Endothelial cell of umbilical vein (primary cell): ENCODE measurements around the gene ITPKB. TPM values are rescaled to one million over a fixed set of nuclear protein-coding genes. Genes with fewer than 3 reads are reported as not detected.

ENCODE experiments used
- BruUV-seq: library from RNA; stranded (reverse); fragments of 400-500 nt; replicated peaks from 2 replicates; lab custom pipeline; 2021; lab: Mats Ljungman, UMichigan
- CTCF ChIA-PET: fragments of 300-600, 350-600 bp; sonication (Branson Sonifier 250); formaldehyde crosslinking; loops from one replicate; lab custom pipeline; 2021; ENCODE audit warnings: antibody characterized with exemption, inconsistent platforms; lab: Charles Lee
- POLR2A ChIA-PET: fragments of 300-600, 350-600 bp; sonication (Branson Sonifier 250); formaldehyde crosslinking; loops from one replicate; lab custom pipeline; 2021; ENCODE audit warnings: antibody characterized with exemption, inconsistent platforms; lab: Charles Lee
- DNase-seq: peaks from one replicate; pipeline ENCODE4 v3.0.0-alpha.2; 2011; ENCODE audit warnings: low read depth, low spot score
- FAIRE-seq: peaks from 2 replicates; lab custom pipeline; 2011; peaks lifted over from hg19 to GRCh38; lab: Jason Lieb, UNC
- H2AFZ ChIP-seq: 2 replicates; pipeline ENCODE4 v1.6.0; 2012; ENCODE audit warnings: low read depth, low read length, control low read depth, inconsistent platforms
- H3K27ac ChIP-seq: 2 replicates; pipeline ENCODE4 v1.5.1; 2011; ENCODE audit warnings: low read depth, mild to moderate bottlenecking, control low read depth, low read length, moderate library complexity; ENCODE audit not compliant: insufficient read depth
- H3K27me3 ChIP-seq, 2 experiments: 2 replicates each; pipeline versions ENCODE4 v1.6.0 to v1.6.1; 2011; ENCODE audit warnings: low read length in 2 of 2, mixed read lengths in 1 of 2; ENCODE audit not compliant: control insufficient read depth in 2 of 2, insufficient read depth in 2 of 2
- H3K36me3 ChIP-seq, 2 experiments: 2 replicates in 1 of 2; 3 replicates in 1 of 2; pipeline ENCODE4 v1.5.1; 2011; ENCODE audit warnings: low read length in 2 of 2, mild to moderate bottlenecking in 1 of 2, moderate library complexity in 1 of 2; ENCODE audit not compliant: control insufficient read depth in 2 of 2, insufficient read depth in 2 of 2; ENCODE audit errors: extremely low read depth in 1 of 2
- H3K4me1 ChIP-seq: 3 replicates; pipeline ENCODE4 v1.5.1; 2011; ENCODE audit warnings: mild to moderate bottlenecking, low read length; ENCODE audit not compliant: control insufficient read depth, insufficient read depth; ENCODE audit errors: extremely low read depth
- H3K4me2 ChIP-seq: 2 replicates; pipeline ENCODE4 v1.6.1; 2011; ENCODE audit warnings: low read length, control low read depth, mixed read lengths; ENCODE audit not compliant: insufficient read depth
- H3K4me3 ChIP-seq, 3 experiments: fragments of 200-600 bp in 1 of 3; sonication (generic), shearing (Covaris generic) in 1 of 3; replicated peaks in 1 of 3; 2 replicates each; pipeline ENCODE4 v1.5.1; 2011 to 2016; ENCODE audit warnings: control low read depth in 3 of 3, low read length in 3 of 3, mild to moderate bottlenecking in 2 of 3, inconsistent platforms in 1 of 3, low read depth in 1 of 3, moderate library complexity in 1 of 3; ENCODE audit not compliant: insufficient read depth in 1 of 3
- H3K79me2 ChIP-seq: 2 replicates; pipeline ENCODE4 v1.6.0; 2012; ENCODE audit warnings: low read length, inconsistent platforms; ENCODE audit not compliant: control insufficient read depth, insufficient read depth
- H3K9ac ChIP-seq: replicated peaks from 2 replicates; pipeline ENCODE3; 2011; ENCODE audit warnings: low read length, control low read depth; ENCODE audit not compliant: insufficient read depth; ENCODE audit errors: extremely low read depth
- H3K9me1 ChIP-seq: replicated peaks from 3 replicates; pipeline ENCODE4 v1.6.0; 2011; ENCODE audit warnings: mild to moderate bottlenecking, low read length; ENCODE audit not compliant: control insufficient read depth, insufficient read depth; ENCODE audit errors: extremely low read depth
- H3K9me3 ChIP-seq: replicated peaks from 2 replicates; pipeline ENCODE4 v1.5.1; 2012; ENCODE audit warnings: low read length, inconsistent platforms; ENCODE audit not compliant: control insufficient read depth, insufficient read depth
- H4K20me1 ChIP-seq: replicated peaks from 2 replicates; pipeline ENCODE3; 2011; ENCODE audit warnings: mild to moderate bottlenecking, low read length; ENCODE audit not compliant: control insufficient read depth, insufficient read depth; ENCODE audit errors: extremely low read depth
- CTCF ChIP-seq, 2 donors: IDR thresholded peaks; 1 replicate in 1 of 2; 2 replicates in 1 of 2; pipeline ENCODE4 v1.5.1; 2011; ENCODE audit warnings: low read length in 2 of 2, mild to moderate bottlenecking in 2 of 2, moderate library complexity in 2 of 2, control low read depth in 1 of 2, inconsistent platforms in 1 of 2, low read depth in 1 of 2; ENCODE audit not compliant: insufficient read depth in 1 of 2; ENCODE audit errors: extremely low read depth in 1 of 2
- EZH2 ChIP-seq: IDR thresholded peaks from 2 replicates; pipeline ENCODE4 v1.6.1; 2012; ENCODE audit warnings: borderline replicate concordance, low read depth, mild to moderate bottlenecking, moderate library complexity, low read length, inconsistent platforms; ENCODE audit not compliant: severe bottlenecking
- FOS ChIP-seq: IDR thresholded peaks from 2 replicates; pipeline ENCODE4 v1.6.1; 2011; ENCODE audit warnings: mild to moderate bottlenecking, low read length, moderate library complexity, borderline replicate concordance; ENCODE audit not compliant: insufficient read depth
- GATA2 ChIP-seq: IDR thresholded peaks from 2 replicates; pipeline ENCODE4 v1.7.0; 2011; ENCODE audit warnings: low read depth, mild to moderate bottlenecking, moderate library complexity, mixed read lengths, low read length; ENCODE audit not compliant: insufficient read length, insufficient read depth
- JUN ChIP-seq: IDR thresholded peaks from 2 replicates; pipeline ENCODE4 v1.6.1; 2011; ENCODE audit warnings: borderline replicate concordance, low read depth; ENCODE audit not compliant: insufficient read length, insufficient read depth
- MAX ChIP-seq: IDR thresholded peaks from 2 replicates; pipeline ENCODE4 v1.6.1; 2011; ENCODE audit not compliant: insufficient read depth, insufficient read length
- MYC ChIP-seq: IDR thresholded peaks from one replicate; pipeline ENCODE4 v1.6.1; 2011; ENCODE audit warnings: mild to moderate bottlenecking, low read depth, low read length
- POLR2AphosphoS5 ChIP-seq: IDR thresholded peaks from 2 replicates; pipeline ENCODE4 v1.6.1; 2012; ENCODE audit warnings: low read depth, mild to moderate bottlenecking, control low read depth, low read length, moderate library complexity; ENCODE audit not compliant: insufficient read depth
- dilution Hi-C: fragments of 300-500 bp; cut with MboI; formaldehyde crosslinking; loops from one replicate; pipeline ENCODE4 v1.15.0; 2019; ENCODE audit warnings: low sequenced_read_pairs; ENCODE audit not compliant: extremely low pct_ligation_motif_present
- intact Hi-C: fragments of 100-400 bp; cut with micrococcal nuclease; formaldehyde crosslinking; loops from one replicate; pipeline ENCODE4 v1.10.0; 2022
- polyA plus RNA-seq, 4 experiments: library from polyadenylated mRNA; depleted of rRNA in 3 of 4; stranded (reverse) in 3 of 4; unstranded in 1 of 4; fragments of >200 nt; gene quantifications; 2 replicates each; pipeline versions ENCODE4 v1.2.1 to v1.2.3, GENCODE V29; 2011 to 2012; ENCODE audit warnings: missing spikeins in 1 of 4
- total RNA-seq: library from RNA; stranded (reverse); gene quantifications from 2 replicates; pipeline ENCODE4 v1.2.3, GENCODE V29; 2021

The ITPKB gene
- total and polyA plus RNA-seq, 2 donors (not counting 3 experiments of a cell fraction or from before 2014, with no cell fraction given): 7.7 to 34.8 TPM

- H3K9ac ChIP-seq: peak overlapping the region; percentile 85
- TF ChIP-seq POLR2AphosphoS5: no peak
- no peak for TF ChIP-seq EZH2
- TF ChIP-seq CTCF (IDR thresholded peaks at IDR 0.05; ENCODE audit: extremely low read depth in 1 of 2, insufficient read depth in 1 of 2, low read depth in 1 of 2, low read length in 2 of 2): peak in 1 of 2 donors; percentile 21
- TF ChIP-seq GATA2: no peak
- no peak for TF ChIP-seq JUN
- TF ChIP-seq MAX: no peak
- TF ChIP-seq MYC: no peak
- TF ChIP-seq FOS: no peak
- H3K36me3 ChIP-seq: peaks cover 2 to 5% of the 10 kb centered on the region in 2 experiments
- no peaks in the 10 kb centered on the region for H3K27me3 ChIP-seq
- H3K4me3 ChIP-seq: peak overlapping the region; percentile 68 to 89 (median 70)
- H3K27ac ChIP-seq: peak overlapping the region; percentile 90
- H4K20me1 ChIP-seq: peaks cover 2% of the 10 kb centered on the region
- peaks cover 28% of the 10 kb centered on the region for H3K79me2 ChIP-seq
- peak overlapping the region; percentile 81 for H2AFZ ChIP-seq
- no peaks in the 10 kb centered on the region for H3K9me1 ChIP-seq
- POLR2A ChIA-PET: no interaction called here
- dilution Hi-C loops: no loop called here
- H3K4me1 ChIP-seq: peaks cover 21% of the 10 kb centered on the region
- peak overlapping the region; percentile 93 for H3K4me2 ChIP-seq
- BruUV-seq: no TSS peak
- H3K9me3 ChIP-seq: no peaks in the 10 kb centered on the region
- FAIRE-seq (no peak), DNase-seq (peak; percentile 50)
- intact Hi-C loops: loop anchor here (1.0 to 10.0 kb wide), 3 partner anchors 75 to 208 kb away; partner anchors contain the start of gene COQ8A
- CTCF ChIA-PET: interaction anchor here (0.9 to 1.6 kb wide), 4 partner anchors 55 to 111 kb away, joined by 3 to 5 read pairs (median 3); no protein-coding TSS in a partner anchor
These were observed 1.9 kb downstream of the ITPKB start for GRCh38 chr1:226736908-226737818.
